ENCODE results near the gene RPS6KA6. TPM values are rescaled to one million over a fixed set of nuclear protein-coding genes. Genes with fewer than 3 reads are reported as not detected.

The RPS6KA6 gene
- polyA plus RNA-seq, 1 of the 3 experiments (the other 2 are of a cell fraction) = 1.7 TPM

DNA sequence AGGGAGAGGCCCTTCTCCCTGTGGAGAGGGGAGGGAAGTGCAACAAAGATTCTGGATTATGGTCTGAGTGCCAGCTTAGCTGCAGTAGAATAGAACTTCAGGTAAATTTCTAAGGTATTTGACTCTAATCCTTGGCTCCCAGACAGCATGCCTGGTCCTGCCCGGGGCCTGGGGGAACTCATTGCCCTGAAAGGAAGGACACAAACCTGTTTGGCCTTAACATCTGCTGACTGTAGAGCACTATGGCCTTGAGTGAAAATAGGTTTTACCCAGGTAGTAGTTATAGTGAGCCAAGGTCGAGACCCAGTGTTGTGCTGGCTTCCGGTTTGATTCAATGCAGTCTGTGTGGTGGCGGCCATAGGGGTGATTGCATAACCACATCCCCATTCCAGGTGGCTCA is 64.4 kb downstream of the RPS6KA6 start:
- Histone ChIP-seq H3K9ac (no peak overlapping the region), H3F3A (replicated peaks; ENCODE audit: insufficient read depth) (no peaks in the 10 kb centered on the region), H3K36me3 (replicated peaks in 1 of 2; ENCODE audit: control insufficient read depth in 1 of 2, insufficient read depth in 2 of 2, low read length in 1 of 2) (no peaks in the 10 kb centered on the region), H3K4me2 (no peak overlapping the region), H3K9me2 (no peaks in the 10 kb centered on the region), H2AFZ (ENCODE audit: low read depth) (no peak overlapping the region), H3K79me2 (ENCODE audit: insufficient read depth) (no peaks in the 10 kb centered on the region), H3K27me3 (ENCODE audit: insufficient read depth) (no peaks in the 10 kb centered on the region), H3K4me3 (ENCODE audit: low read depth in 2 of 2, low read length in 1 of 2) (no peak overlapping the region), H3K27ac (ENCODE audit: low read depth in 2 of 2, low read length in 1 of 2) (no peak overlapping the region), H3K4me1 (ENCODE audit: control insufficient read depth in 1 of 2, insufficient read depth in 2 of 2, low read depth in 1 of 2, low read length in 1 of 2) (no peaks in the 10 kb centered on the region), H3K9me3 (no peaks in the 10 kb centered on the region), H4K20me1 (ENCODE audit: insufficient read depth) (no peaks in the 10 kb centered on the region)
- ChIA-PET POLR2A (no interaction called here), CTCF (no interaction called here)
- WGBS (ENCODE audit: low lambda C conversion rate) = 68% methylated on average over 4 of the region's 4 CpGs
- TF ChIP-seq CTCF (IDR thresholded peaks at IDR 0.05) = no peak
- TF ChIP-seq MXI1 (IDR thresholded peaks at IDR 0.05; ENCODE audit: low read depth, low read length) = no peak
- DNase-seq = no peak

- Histone ChIP-seq H3K4me3 (ENCODE audit: low read depth in 2 of 2, low read length in 1 of 2) (no peak overlapping the region), H3K9me3 (no peaks in the 10 kb centered on the region), H3K9me2 (no peaks in the 10 kb centered on the region), H3K4me2 (no peak overlapping the region), H3K9ac (no peak overlapping the region), H2AFZ (ENCODE audit: low read depth) (no peak overlapping the region), H3K27ac (ENCODE audit: low read depth in 2 of 2, low read length in 1 of 2) (no peak overlapping the region), H3F3A (replicated peaks; ENCODE audit: insufficient read depth) (no peaks in the 10 kb centered on the region), H3K79me2 (ENCODE audit: insufficient read depth) (no peaks in the 10 kb centered on the region), H3K36me3 (replicated peaks in 1 of 2; ENCODE audit: control insufficient read depth in 1 of 2, insufficient read depth in 2 of 2, low read length in 1 of 2) (no peaks in the 10 kb centered on the region), H4K20me1 (ENCODE audit: insufficient read depth) (no peaks in the 10 kb centered on the region), H3K4me1 (ENCODE audit: control insufficient read depth in 1 of 2, insufficient read depth in 2 of 2, low read depth in 1 of 2, low read length in 1 of 2) (no peaks in the 10 kb centered on the region), H3K27me3 (ENCODE audit: insufficient read depth) (no peaks in the 10 kb centered on the region)
- ChIA-PET POLR2A (no interaction called here), CTCF (interaction anchor here (0.8 kb wide), 1 partner anchor 10 kb away, joined by 3 read pairs; no protein-coding TSS in a partner anchor)
- TF ChIP-seq TCF12 (IDR thresholded peaks at IDR 0.05) = no peak
- no peak for TF ChIP-seq NFIC (IDR thresholded peaks at IDR 0.05; ENCODE audit: borderline replicate concordance)
- TF ChIP-seq REST (IDR thresholded peaks at IDR 0.05; ENCODE audit: low read depth, low read length) = no peak
- TF ChIP-seq RCOR1 (IDR thresholded peaks at IDR 0.05; ENCODE audit: low read length) = no peak
- no peak for TF ChIP-seq SIN3A (IDR thresholded peaks at IDR 0.05; ENCODE audit: borderline replicate concordance, low read depth, low read length)
- TF ChIP-seq EZH2phosphoT487 (IDR thresholded peaks at IDR 0.05; ENCODE audit: borderline replicate concordance, low read depth) = no peak
- TF ChIP-seq JUND (IDR thresholded peaks at IDR 0.05) = no peak
- TF ChIP-seq, protein P1, sequence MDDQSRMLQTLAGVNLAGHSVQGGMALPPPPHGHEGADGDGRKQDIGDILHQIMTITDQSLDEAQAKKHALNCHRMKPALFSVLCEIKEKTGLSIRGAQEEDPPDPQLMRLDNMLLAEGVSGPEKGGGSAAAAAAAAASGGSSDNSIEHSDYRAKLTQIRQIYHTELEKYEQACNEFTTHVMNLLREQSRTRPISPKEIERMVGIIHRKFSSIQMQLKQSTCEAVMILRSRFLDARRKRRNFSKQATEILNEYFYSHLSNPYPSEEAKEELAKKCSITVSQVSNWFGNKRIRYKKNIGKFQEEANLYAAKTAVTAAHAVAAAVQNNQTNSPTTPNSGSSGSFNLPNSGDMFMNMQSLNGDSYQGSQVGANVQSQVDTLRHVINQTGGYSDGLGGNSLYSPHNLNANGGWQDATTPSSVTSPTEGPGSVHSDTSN (IDR thresholded peaks at IDR 0.05) = no peak
- no peak for TF ChIP-seq TEAD4 (IDR thresholded peaks at IDR 0.05; ENCODE audit: borderline replicate concordance, insufficient read depth)
- TF ChIP-seq MEF2A (IDR thresholded peaks at IDR 0.05; ENCODE audit: borderline replicate concordance, low read depth) = no peak
- no peak for DNase-seq
These were observed 69.2 kb downstream of the RPS6KA6 start for GRCh38 chrX:84118769-84119168.

All from SK-N-SH (cell line).